GM21576 (cell line): Measurements from ENCODE around the gene SCAMP5.
A peak's percentile ranks its signal among the peaks of the same experiment; 100 is the strongest.

Source experiments
- ATAC-seq: cut with Tn5 transposase; IDR thresholded peaks from one replicate; pipeline ENCODE4 v1.9.1; 2021; ENCODE audit warnings: mild to moderate bottlenecking, moderate library complexity; ENCODE audit not compliant: unreplicated experiment

Gene SCAMP5

GRCh38 chr15:75067123-75067830 lies 71.9 kb downstream of the SCAMP5 start:
- no peak for ATAC-seq

GRCh38 chr15:75068748-75069147 lies 73.4 kb downstream of the SCAMP5 start:
- no peak for ATAC-seq

GRCh38 chr15:75069301-75069925 lies 74.0 kb downstream of the SCAMP5 start:
- peak; percentile 77 for ATAC-seq

- no peak for ATAC-seq
Measured at GRCh38 chr15:75070674-75071073, 75.3 kb downstream of the SCAMP5 start.
